H9 (cell line): Measurements from ENCODE around the gene CIT. TPM values are rescaled to one million over a fixed set of nuclear protein-coding genes. Genes with fewer than 3 reads are reported as not detected.

Experiments used
- DNase-seq: peaks from one replicate; pipeline ENCODE4 v3.0.0-alpha.2; 2017
- H2AFZ ChIP-seq: one replicate; pipeline ENCODE4 v1.6.1; 2013; ENCODE audit warnings: mild to moderate bottlenecking, low read length, control low read depth, moderate library complexity
- H2AK5ac ChIP-seq: 2 replicates; pipeline ENCODE4 v1.6.1; 2013; ENCODE audit warnings: low read length, control low read depth, mixed read lengths; ENCODE audit not compliant: insufficient read length
- H2BK120ac ChIP-seq: one replicate; pipeline ENCODE4 v1.6.1; 2013; ENCODE audit warnings: low read depth, mild to moderate bottlenecking, low read length, control low read depth, inconsistent platforms; ENCODE audit not compliant: poor library complexity, severe bottlenecking
- H2BK12ac ChIP-seq: 2 replicates; pipeline ENCODE4 v1.6.1; 2013; ENCODE audit warnings: low read length, control low read depth, mixed read lengths, low read depth; ENCODE audit not compliant: insufficient read length
- H2BK15ac ChIP-seq: 2 replicates; pipeline ENCODE4 v1.6.1; 2013; ENCODE audit warnings: low read depth, low read length, control low read depth
- H2BK20ac ChIP-seq: one replicate; pipeline ENCODE4 v1.6.1; 2013; ENCODE audit warnings: low read depth, mild to moderate bottlenecking, low read length, control low read depth, inconsistent platforms; ENCODE audit not compliant: poor library complexity, severe bottlenecking
- H2BK5ac ChIP-seq: 2 replicates; pipeline ENCODE4 v1.6.1; 2013; ENCODE audit warnings: low read length, control low read depth, mixed read lengths; ENCODE audit not compliant: insufficient read length
- H3K14ac ChIP-seq: 2 replicates; pipeline ENCODE4 v1.6.1; 2013; ENCODE audit warnings: low read length, control low read depth; ENCODE audit not compliant: insufficient read depth
- H3K18ac ChIP-seq: 2 replicates; pipeline ENCODE4 v1.6.1; 2013; ENCODE audit warnings: low read depth, mild to moderate bottlenecking, mixed read lengths, low read length, control low read depth; ENCODE audit not compliant: insufficient read length
- H3K23ac ChIP-seq: 2 replicates; pipeline ENCODE4 v1.6.1; 2013; ENCODE audit warnings: low read length, control low read depth, mixed read lengths, low read depth; ENCODE audit not compliant: insufficient read length
- H3K23me2 ChIP-seq: 2 replicates; pipeline ENCODE4 v1.6.1; 2013; ENCODE audit warnings: low read depth, mild to moderate bottlenecking, mixed read lengths, low read length, control low read depth; ENCODE audit not compliant: insufficient read length, poor library complexity, severe bottlenecking
- H3K27ac ChIP-seq: 2 replicates; pipeline ENCODE4 v1.5.1; 2013; ENCODE audit warnings: low read length, control low read depth, mixed read lengths, low read depth; ENCODE audit not compliant: insufficient read length
- H3K27me3 ChIP-seq: 2 replicates; pipeline ENCODE4 v1.6.1; 2013; ENCODE audit warnings: low read length, control low read depth, inconsistent platforms; ENCODE audit not compliant: insufficient read depth
- H3K4ac ChIP-seq: 2 replicates; pipeline ENCODE4 v1.6.1; 2013; ENCODE audit warnings: low read depth, mild to moderate bottlenecking, control low read depth, inconsistent platforms, low read length, moderate library complexity
- H3K4me1 ChIP-seq: 2 replicates; pipeline ENCODE4 v1.6.1; 2013; ENCODE audit warnings: low read length, control low read depth, inconsistent platforms; ENCODE audit not compliant: insufficient read depth
- H3K4me2 ChIP-seq: 2 replicates; pipeline ENCODE4 v1.6.1; 2013; ENCODE audit warnings: low read length, control low read depth, mixed read lengths; ENCODE audit not compliant: insufficient read length, insufficient read depth
- H3K56ac ChIP-seq: 2 replicates; pipeline ENCODE4 v1.6.1; 2013; ENCODE audit warnings: low read depth, mild to moderate bottlenecking, mixed read lengths, low read length, control low read depth; ENCODE audit not compliant: insufficient read length
- H3K79me1 ChIP-seq: 2 replicates; pipeline ENCODE4 v1.6.1; 2013; ENCODE audit warnings: low read depth, mild to moderate bottlenecking, moderate library complexity, low read length, control low read depth, inconsistent platforms; ENCODE audit not compliant: insufficient read depth, poor library complexity, severe bottlenecking
- H3K79me2 ChIP-seq: 2 replicates; pipeline ENCODE4 v1.6.1; 2013; ENCODE audit warnings: low read length, control low read depth, inconsistent platforms; ENCODE audit not compliant: insufficient read depth
- H3K9ac ChIP-seq: 2 replicates; pipeline ENCODE4 v1.6.1; 2013; ENCODE audit warnings: low read length, control low read depth, mixed read lengths; ENCODE audit not compliant: insufficient read length; ENCODE audit errors: extremely low read depth
- H3K9me3 ChIP-seq: one replicate; pipeline ENCODE4 v1.6.1; 2013; ENCODE audit warnings: low read depth, low read length, inconsistent platforms; ENCODE audit not compliant: control insufficient read depth
- H3T11ph ChIP-seq: one replicate; pipeline ENCODE4 v1.6.1; 2013; ENCODE audit warnings: mild to moderate bottlenecking, low read length, control low read depth, inconsistent platforms
- H4K20me1 ChIP-seq: one replicate; pipeline ENCODE4 v1.6.1; 2013; ENCODE audit not compliant: control insufficient read depth, insufficient read length, insufficient read depth
- H4K5ac ChIP-seq: 2 replicates; pipeline ENCODE4 v1.6.1; 2013; ENCODE audit warnings: low read depth, mild to moderate bottlenecking, mixed read lengths, low read length, control low read depth; ENCODE audit not compliant: insufficient read length
- H4K8ac ChIP-seq: replicated peaks from 2 replicates; pipeline ENCODE4 v1.6.1; 2013; ENCODE audit warnings: low read length, control low read depth, mixed read lengths, low read depth; ENCODE audit not compliant: insufficient read length
- H4K91ac ChIP-seq: 2 replicates; pipeline ENCODE4 v1.6.1; 2013; ENCODE audit warnings: low read depth, mild to moderate bottlenecking, moderate library complexity, mixed read lengths, low read length, control low read depth; ENCODE audit not compliant: insufficient read length
- H3K27ac Mint-ChIP-seq, 3 experiments: 2 replicates in 2 of 3; 3 replicates in 1 of 3; pipeline ENCODE4 v1.8.0; 2020 to 2021; ENCODE audit warnings: mixed read lengths in 3 of 3, mild to moderate bottlenecking in 1 of 3, moderate library complexity in 1 of 3
- H3K27me3 Mint-ChIP-seq: 2 replicates; pipeline ENCODE4 v1.8.0; 2021; ENCODE audit warnings: low read depth, mild to moderate bottlenecking, moderate library complexity, mixed read lengths
- H3K36me3 Mint-ChIP-seq, 3 experiments: 2 replicates in 2 of 3; 3 replicates in 1 of 3; pipeline ENCODE4 v1.8.0; 2020 to 2021; ENCODE audit warnings: low read depth in 3 of 3, mixed read lengths in 3 of 3; ENCODE audit not compliant: insufficient read depth in 1 of 3
- H3K4me1 Mint-ChIP-seq, 2 experiments: 2 replicates each; pipeline ENCODE4 v1.8.0; 2020; ENCODE audit warnings: mixed read lengths in 2 of 2
- H3K4me3 Mint-ChIP-seq, 2 experiments: 2 replicates in 1 of 2; 3 replicates in 1 of 2; pipeline ENCODE4 v1.8.0; 2020 to 2021; ENCODE audit warnings: mild to moderate bottlenecking in 2 of 2, mixed read lengths in 2 of 2, moderate library complexity in 1 of 2
- H3K9me3 Mint-ChIP-seq, 2 experiments: 2 replicates in 1 of 2; 3 replicates in 1 of 2; pipeline ENCODE4 v1.8.0; 2020; ENCODE audit warnings: mild to moderate bottlenecking in 2 of 2, mixed read lengths in 2 of 2, moderate library complexity in 1 of 2
- CTCF ChIP-seq: fragments of 200-600 bp; sonication (generic); conservative IDR thresholded peaks from 3 replicates; pipeline ENCODE4 v1.8.0; 2021; ENCODE audit warnings: antibody characterized with exemption, mild to moderate bottlenecking
- WGBS: extraction: QIAGEN DNeasy Blood & Tissue Kit; methylation state at CpG from one replicate; pipeline ENCODE4 v1.1.7; 2013; ENCODE audit warnings: missing lambda C conversion rate, low lambda C conversion rate, mixed read lengths; ENCODE audit not compliant: insufficient read length; ENCODE audit errors: extremely low coverage; 5-methylcytosine and 5-hydroxymethylcytosine counted together
- total RNA-seq: library from RNA; stranded (reverse); gene quantifications from 2 replicates; pipeline ENCODE4 v1.2.1, GENCODE V29; 2021

Gene CIT
- total RNA-seq, 1 experiment from 2014 or later, result 55.3 TPM

GRCh38 chr12:119683816-119684215, 193.3 kb downstream of the CIT start:
- peaks cover 0 to 2% of the 10 kb centered on the region in 2 experiments; a peak in 1 of 5 replicates for H3K9me3 Mint-ChIP-seq
- no peak overlapping the region for H3T11ph ChIP-seq
- H3K27me3 Mint-ChIP-seq, result no peaks in the 10 kb centered on the region
- H4K91ac ChIP-seq, result no peak overlapping the region
- H2BK12ac ChIP-seq, result no peak overlapping the region
- no peak overlapping the region for H3K4me2 ChIP-seq
- H2BK5ac ChIP-seq, result no peak overlapping the region
- H3K4me3 Mint-ChIP-seq, result no peak overlapping the region
- no peak overlapping the region for H3K23ac ChIP-seq
- peaks cover 17 to 24% of the 10 kb centered on the region in 2 experiments for H3K4me1 Mint-ChIP-seq
- no peak overlapping the region for H3K27ac Mint-ChIP-seq
- no peak overlapping the region for H2BK15ac ChIP-seq
- H3K79me1 ChIP-seq, result no peaks in the 10 kb centered on the region
- no CpG with 5 or more reads among the region's 3 CpGs for WGBS
- H3K79me2 ChIP-seq, result no peaks in the 10 kb centered on the region
- no peak overlapping the region for H3K18ac ChIP-seq
- H3K14ac ChIP-seq, result no peak overlapping the region
- no peaks in the 10 kb centered on the region for H4K20me1 ChIP-seq
- H3K36me3 Mint-ChIP-seq, result peaks cover 19 to 61% (median 48%) of the 10 kb centered on the region in 3 experiments; a peak in 6 of 7 replicates
- no peak overlapping the region for H3K56ac ChIP-seq
- no peak overlapping the region for H2AFZ ChIP-seq
- no peak overlapping the region for H4K5ac ChIP-seq
- H3K4ac ChIP-seq, result no peak overlapping the region
- no peak overlapping the region for H2BK20ac ChIP-seq
- DNase-seq, result no peak
- no peak overlapping the region for H4K8ac ChIP-seq
- no peaks in the 10 kb centered on the region for H3K9me3 ChIP-seq
- no peaks in the 10 kb centered on the region for H3K4me1 ChIP-seq
- H3K27me3 ChIP-seq, result no peaks in the 10 kb centered on the region
- no peaks in the 10 kb centered on the region for H3K23me2 ChIP-seq
- no peak for TF ChIP-seq CTCF
- no peak overlapping the region for H2BK120ac ChIP-seq
- no peak overlapping the region for H3K27ac ChIP-seq
- H2AK5ac ChIP-seq, result no peak overlapping the region
- H3K9ac ChIP-seq, result no peak overlapping the region
